ENCODE results near the gene ARSH.

The ARSH gene

DNA sequence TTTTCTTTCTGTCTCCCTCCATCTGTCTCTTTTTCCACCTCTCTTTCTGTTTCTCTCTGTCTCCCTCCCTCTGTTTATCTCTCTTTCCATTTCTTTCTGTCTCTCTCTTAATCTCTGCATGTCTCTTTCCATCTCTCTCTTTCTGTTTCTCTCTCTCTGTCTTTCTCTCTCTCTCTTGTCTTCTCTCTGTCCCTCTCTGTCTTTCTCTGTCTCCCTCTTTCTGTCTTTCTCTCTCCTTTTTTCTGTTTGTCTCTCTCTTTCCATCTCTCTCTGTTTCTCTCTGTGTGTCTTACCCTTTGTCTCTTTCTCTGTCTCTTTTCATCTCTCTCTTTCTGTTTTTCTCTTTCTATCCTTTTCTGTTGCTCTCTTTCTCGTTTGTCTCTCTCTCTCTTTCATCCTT, 69.6 kb downstream of the ARSH start:
- no peaks in the 10 kb centered on the region for H3K27me3 ChIP-seq
- no peak overlapping the region for H3K27ac ChIP-seq
- TF ChIP-seq, protein P1, sequence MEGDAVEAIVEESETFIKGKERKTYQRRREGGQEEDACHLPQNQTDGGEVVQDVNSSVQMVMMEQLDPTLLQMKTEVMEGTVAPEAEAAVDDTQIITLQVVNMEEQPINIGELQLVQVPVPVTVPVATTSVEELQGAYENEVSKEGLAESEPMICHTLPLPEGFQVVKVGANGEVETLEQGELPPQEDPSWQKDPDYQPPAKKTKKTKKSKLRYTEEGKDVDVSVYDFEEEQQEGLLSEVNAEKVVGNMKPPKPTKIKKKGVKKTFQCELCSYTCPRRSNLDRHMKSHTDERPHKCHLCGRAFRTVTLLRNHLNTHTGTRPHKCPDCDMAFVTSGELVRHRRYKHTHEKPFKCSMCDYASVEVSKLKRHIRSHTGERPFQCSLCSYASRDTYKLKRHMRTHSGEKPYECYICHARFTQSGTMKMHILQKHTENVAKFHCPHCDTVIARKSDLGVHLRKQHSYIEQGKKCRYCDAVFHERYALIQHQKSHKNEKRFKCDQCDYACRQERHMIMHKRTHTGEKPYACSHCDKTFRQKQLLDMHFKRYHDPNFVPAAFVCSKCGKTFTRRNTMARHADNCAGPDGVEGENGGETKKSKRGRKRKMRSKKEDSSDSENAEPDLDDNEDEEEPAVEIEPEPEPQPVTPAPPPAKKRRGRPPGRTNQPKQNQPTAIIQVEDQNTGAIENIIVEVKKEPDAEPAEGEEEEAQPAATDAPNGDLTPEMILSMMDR (IDR thresholded peaks at IDR 0.05): no peak
- DNase-seq: no peak
- no peak overlapping the region for H3K4me3 ChIP-seq
- H3K9me3 ChIP-seq: no peaks in the 10 kb centered on the region
- intact Hi-C loops (cut with DNase I; ENCODE audit: low total_unique reads): no loop called here
- H3K36me3 ChIP-seq: no peaks in the 10 kb centered on the region
- H3K4me1 ChIP-seq: no peaks in the 10 kb centered on the region

DNA sequence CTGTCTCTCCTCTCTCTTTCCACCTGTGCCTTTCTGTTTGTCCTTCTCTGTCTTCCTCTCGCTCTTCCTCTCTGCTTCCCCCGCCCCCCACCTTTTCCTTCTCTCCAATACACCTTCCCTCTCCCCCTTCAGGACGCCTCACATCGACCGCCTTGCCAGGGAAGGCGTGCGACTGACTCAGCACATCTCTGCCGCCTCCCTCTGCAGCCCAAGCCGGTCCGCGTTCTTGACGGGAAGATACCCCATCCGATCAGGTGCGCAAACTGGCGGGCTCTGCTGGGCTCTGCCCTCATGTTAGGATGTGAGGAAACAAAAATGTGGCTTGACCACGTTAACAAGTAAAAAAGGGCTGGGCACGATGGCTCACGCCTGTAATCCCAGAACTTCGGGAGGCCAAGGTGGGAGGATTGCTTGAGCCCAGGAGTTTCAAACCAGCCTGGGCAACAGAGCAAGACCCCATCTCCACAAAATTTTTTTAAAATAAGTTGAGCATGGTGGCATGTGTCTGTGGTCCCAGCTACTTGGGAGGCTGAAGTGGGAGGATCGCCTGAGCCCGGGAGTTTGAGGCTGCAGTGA, 70.2 kb downstream of the ARSH start:
- Histone ChIP-seq H3K27me3 (no peaks in the 10 kb centered on the region), H3K36me3 (no peaks in the 10 kb centered on the region), H3K9me3 (no peaks in the 10 kb centered on the region), H3K27ac (no peak overlapping the region), H3K4me1 (no peaks in the 10 kb centered on the region), H3K4me3 (no peak overlapping the region)
- intact Hi-C loops (cut with DNase I; ENCODE audit: low total_unique reads): no loop called here
- TF ChIP-seq, protein P1 (IDR thresholded peaks at IDR 0.05): no peak
- DNase-seq: no peak
